GM18858 (cell line): Measurements from ENCODE around the gene ARHGAP4.
A peak's percentile ranks its signal among the peaks of the same experiment; 100 is the strongest.

Experiments
- ATAC-seq: cut with Tn5 transposase; IDR thresholded peaks from one replicate; pipeline ENCODE4 v1.9.1; 2021; ENCODE audit not compliant: unreplicated experiment

ARHGAP4 gene

GRCh38 chrX:153925739-153926551 is at the start of gene ARHGAP4:
TSS of gene ARHGAP4 (minus strand) at chrX:153926264. CDS start at chrX:153926202, 62 bp downstream.
- ATAC-seq: no peak

- no peak for ATAC-seq
Observed at GRCh38 chrX:153974726-153975286, 48.7 kb upstream of the ARHGAP4 start.

- no peak for ATAC-seq
Observed at GRCh38 chrX:153974003-153974725, 48.1 kb upstream of the ARHGAP4 start.

GRCh38 chrX:153973127-153974002 is 47.3 kb upstream of the ARHGAP4 start:
- ATAC-seq: no peak

- ATAC-seq: peak; percentile 49
Observed at GRCh38 chrX:153972368-153973126, 46.5 kb upstream of the ARHGAP4 start, which contains the start of gene TMEM187. TSS of gene TMEM187 (plus strand) at chrX:153972754. CDS start at chrX:153982063, 9,309 bp downstream.

GRCh38 chrX:153971450-153972367 is 45.6 kb upstream of the ARHGAP4 start, which contains the start of gene HCFC1:
TSS of gene HCFC1 (minus strand) at chrX:153971818. CDS start at chrX:153970840, 978 bp downstream.
- ATAC-seq: peak; percentile 27

GRCh38 chrX:153971124-153971449 is 45.0 kb upstream of the ARHGAP4 start:
- peak; percentile 24 for ATAC-seq

- ATAC-seq: no peak
Observed at GRCh38 chrX:153970357-153971123, 44.5 kb upstream of the ARHGAP4 start.

GRCh38 chrX:153969904-153970356 is 43.9 kb upstream of the ARHGAP4 start:
- ATAC-seq: no peak

- no peak for ATAC-seq
Observed at GRCh38 chrX:153969125-153969903, 43.2 kb upstream of the ARHGAP4 start.

GRCh38 chrX:153968754-153969124 is 42.7 kb upstream of the ARHGAP4 start:
- ATAC-seq: no peak

- ATAC-seq: no peak
Observed at GRCh38 chrX:153968255-153968654, 42.2 kb upstream of the ARHGAP4 start.

- no peak for ATAC-seq
Observed at GRCh38 chrX:153967536-153968224, 41.6 kb upstream of the ARHGAP4 start.

- ATAC-seq: no peak
Observed at GRCh38 chrX:153966841-153967535, 40.9 kb upstream of the ARHGAP4 start.

- no peak for ATAC-seq
Observed at GRCh38 chrX:153966283-153966688, 40.2 kb upstream of the ARHGAP4 start.

GRCh38 chrX:153965406-153965805 is 39.3 kb upstream of the ARHGAP4 start:
- ATAC-seq: no peak
